ENCODE results near the gene RTL10. TPM values are rescaled to one million over a fixed set of nuclear protein-coding genes. Genes with fewer than 3 reads are reported as not detected.

The RTL10 gene
- total RNA-seq, 1 donor from 2014 or later = 35.1 TPM

GRCh38 chr22:19855504-19856409 lies 1.1 kb upstream of the RTL10 start:
- peak overlapping the region; percentile 88 for H3K4me3 Mint-ChIP-seq
- peaks cover 35% of the 10 kb centered on the region for H3K4me1 Mint-ChIP-seq
- no peak for TF ChIP-seq CTCF (IDR thresholded peaks at IDR 0.05; ENCODE audit: unreplicated experiment)
- peak overlapping the region; percentile 90 for H3K27ac Mint-ChIP-seq
- peaks cover under 1% of the 10 kb centered on the region for H3K36me3 Mint-ChIP-seq
- H3K27me3 Mint-ChIP-seq (ENCODE audit: low read depth) = no peaks in the 10 kb centered on the region
- DNase-seq (ENCODE audit: low spot score in 2 of 2, unreplicated experiment in 2 of 2) = no peak
- peaks cover 5% of the 10 kb centered on the region for H3K9me3 Mint-ChIP-seq

- peak overlapping the region; percentile 94 for H3K27ac Mint-ChIP-seq
- no peaks in the 10 kb centered on the region for H3K9me3 Mint-ChIP-seq
- no peak for TF ChIP-seq CTCF (IDR thresholded peaks at IDR 0.05; ENCODE audit: unreplicated experiment)
- peak in 1 of 2 experiments; percentile 20 for DNase-seq (ENCODE audit: low spot score in 2 of 2, unreplicated experiment in 2 of 2)
- peaks cover 10% of the 10 kb centered on the region for H3K36me3 Mint-ChIP-seq
- H3K27me3 Mint-ChIP-seq (ENCODE audit: low read depth) = no peaks in the 10 kb centered on the region
- peak overlapping the region; percentile 88 for H3K4me3 Mint-ChIP-seq
- peaks cover 49% of the 10 kb centered on the region for H3K4me1 Mint-ChIP-seq
Observed at GRCh38 chr22:19853879-19854777, 546 bp downstream of the RTL10 start.

- no peak for TF ChIP-seq CTCF (IDR thresholded peaks at IDR 0.05; ENCODE audit: unreplicated experiment)
- Mint-ChIP-seq H3K27ac (peak overlapping the region; percentile 94), H3K27me3 (ENCODE audit: low read depth) (no peaks in the 10 kb centered on the region), H3K4me3 (peak overlapping the region; percentile 88), H3K36me3 (peaks cover 10% of the 10 kb centered on the region), H3K9me3 (no peaks in the 10 kb centered on the region), H3K4me1 (peaks cover 58% of the 10 kb centered on the region)
- no peak for DNase-seq (ENCODE audit: low spot score in 2 of 2, unreplicated experiment in 2 of 2)
Observed at GRCh38 chr22:19853058-19853878, 1.4 kb downstream of the RTL10 start.

- Mint-ChIP-seq H3K4me3 (peak overlapping the region; percentile 88), H3K27ac (peak overlapping the region; percentile 94), H3K9me3 (no peaks in the 10 kb centered on the region), H3K27me3 (ENCODE audit: low read depth) (no peaks in the 10 kb centered on the region), H3K4me1 (peaks cover 62% of the 10 kb centered on the region), H3K36me3 (peaks cover 10% of the 10 kb centered on the region)
- DNase-seq (ENCODE audit: low spot score in 2 of 2, unreplicated experiment in 2 of 2) = no peak
- TF ChIP-seq CTCF (IDR thresholded peaks at IDR 0.05; ENCODE audit: unreplicated experiment) = no peak
Observed at GRCh38 chr22:19852177-19852781, 2.4 kb downstream of the RTL10 start.
